Liver (tissue), 3 donors: ENCODE results near the gene CCAR1.
"Not testable (repeated sequence)": the region's sequence is repeated elsewhere in the genome, so short reads cannot be mapped to it uniquely, and the experiment has no call there.

Source experiments
- EGR1 ChIP-seq, 2 donors: IDR thresholded peaks; 2 replicates each; pipeline ENCODE4 v1.6.1; 2016 to 2018; ENCODE audit warnings: antibody characterized with exemption in 2 of 2, low read depth in 2 of 2
- FOXA1 ChIP-seq: IDR thresholded peaks from 2 replicates; pipeline ENCODE4 v1.6.1; 2016; ENCODE audit warnings: antibody characterized with exemption
- SP1 ChIP-seq: IDR thresholded peaks from 2 replicates; pipeline ENCODE4 v1.6.1; 2018; ENCODE audit warnings: antibody characterized with exemption, mild to moderate bottlenecking
- TF ChIP-seq, protein P1 (sequence below): fragments of 150-350 bp; IDR thresholded peaks from 2 replicates; pipeline ENCODE4 v1.5.1; 2017; ENCODE audit warnings: improper control_type of control experiment, low read depth, low read length; ENCODE audit not compliant: missing input control
- TF ChIP-seq, protein P2 (sequence below): IDR thresholded peaks from 2 replicates; pipeline ENCODE4 v1.6.1; 2016; ENCODE audit warnings: antibody characterized with exemption, mild to moderate bottlenecking
- donor health status: healthy.
- donor health status: healthy.

GRCh38 chr10:68740676-68741075 is 19.6 kb downstream of the CCAR1 start:
- not testable (repeated sequence) for TF ChIP-seq EGR1 (IDR thresholded peaks at IDR 0.05; ENCODE audit: low read depth in 2 of 2); SP1; FOXA1
- TF ChIP-seq, protein P1, sequence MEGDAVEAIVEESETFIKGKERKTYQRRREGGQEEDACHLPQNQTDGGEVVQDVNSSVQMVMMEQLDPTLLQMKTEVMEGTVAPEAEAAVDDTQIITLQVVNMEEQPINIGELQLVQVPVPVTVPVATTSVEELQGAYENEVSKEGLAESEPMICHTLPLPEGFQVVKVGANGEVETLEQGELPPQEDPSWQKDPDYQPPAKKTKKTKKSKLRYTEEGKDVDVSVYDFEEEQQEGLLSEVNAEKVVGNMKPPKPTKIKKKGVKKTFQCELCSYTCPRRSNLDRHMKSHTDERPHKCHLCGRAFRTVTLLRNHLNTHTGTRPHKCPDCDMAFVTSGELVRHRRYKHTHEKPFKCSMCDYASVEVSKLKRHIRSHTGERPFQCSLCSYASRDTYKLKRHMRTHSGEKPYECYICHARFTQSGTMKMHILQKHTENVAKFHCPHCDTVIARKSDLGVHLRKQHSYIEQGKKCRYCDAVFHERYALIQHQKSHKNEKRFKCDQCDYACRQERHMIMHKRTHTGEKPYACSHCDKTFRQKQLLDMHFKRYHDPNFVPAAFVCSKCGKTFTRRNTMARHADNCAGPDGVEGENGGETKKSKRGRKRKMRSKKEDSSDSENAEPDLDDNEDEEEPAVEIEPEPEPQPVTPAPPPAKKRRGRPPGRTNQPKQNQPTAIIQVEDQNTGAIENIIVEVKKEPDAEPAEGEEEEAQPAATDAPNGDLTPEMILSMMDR: not testable (repeated sequence)
- TF ChIP-seq, protein P2, sequence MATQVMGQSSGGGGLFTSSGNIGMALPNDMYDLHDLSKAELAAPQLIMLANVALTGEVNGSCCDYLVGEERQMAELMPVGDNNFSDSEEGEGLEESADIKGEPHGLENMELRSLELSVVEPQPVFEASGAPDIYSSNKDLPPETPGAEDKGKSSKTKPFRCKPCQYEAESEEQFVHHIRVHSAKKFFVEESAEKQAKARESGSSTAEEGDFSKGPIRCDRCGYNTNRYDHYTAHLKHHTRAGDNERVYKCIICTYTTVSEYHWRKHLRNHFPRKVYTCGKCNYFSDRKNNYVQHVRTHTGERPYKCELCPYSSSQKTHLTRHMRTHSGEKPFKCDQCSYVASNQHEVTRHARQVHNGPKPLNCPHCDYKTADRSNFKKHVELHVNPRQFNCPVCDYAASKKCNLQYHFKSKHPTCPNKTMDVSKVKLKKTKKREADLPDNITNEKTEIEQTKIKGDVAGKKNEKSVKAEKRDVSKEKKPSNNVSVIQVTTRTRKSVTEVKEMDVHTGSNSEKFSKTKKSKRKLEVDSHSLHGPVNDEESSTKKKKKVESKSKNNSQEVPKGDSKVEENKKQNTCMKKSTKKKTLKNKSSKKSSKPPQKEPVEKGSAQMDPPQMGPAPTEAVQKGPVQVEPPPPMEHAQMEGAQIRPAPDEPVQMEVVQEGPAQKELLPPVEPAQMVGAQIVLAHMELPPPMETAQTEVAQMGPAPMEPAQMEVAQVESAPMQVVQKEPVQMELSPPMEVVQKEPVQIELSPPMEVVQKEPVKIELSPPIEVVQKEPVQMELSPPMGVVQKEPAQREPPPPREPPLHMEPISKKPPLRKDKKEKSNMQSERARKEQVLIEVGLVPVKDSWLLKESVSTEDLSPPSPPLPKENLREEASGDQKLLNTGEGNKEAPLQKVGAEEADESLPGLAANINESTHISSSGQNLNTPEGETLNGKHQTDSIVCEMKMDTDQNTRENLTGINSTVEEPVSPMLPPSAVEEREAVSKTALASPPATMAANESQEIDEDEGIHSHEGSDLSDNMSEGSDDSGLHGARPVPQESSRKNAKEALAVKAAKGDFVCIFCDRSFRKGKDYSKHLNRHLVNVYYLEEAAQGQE: not testable (repeated sequence)
